Measurements from ENCODE around the gene ARSG.

Gene ARSG

GRCh38 chr17:68461589-68461988 is 170.3 kb downstream of the ARSG start:
- Histone ChIP-seq H3K4me1 (peaks cover 30% of the 10 kb centered on the region), H3K36me3 (replicated peaks) (no peaks in the 10 kb centered on the region), H3K4me3 (no peak overlapping the region), H3K27me3 (ENCODE audit: low read depth) (no peaks in the 10 kb centered on the region), H3K9me3 (no peaks in the 10 kb centered on the region)
- in situ Hi-C loops (cut with MboI; ENCODE audit: low sequenced_read_pairs), result no loop called here
- no peak for DNase-seq (ENCODE audit: low spot score in 2 of 2)

DNA sequence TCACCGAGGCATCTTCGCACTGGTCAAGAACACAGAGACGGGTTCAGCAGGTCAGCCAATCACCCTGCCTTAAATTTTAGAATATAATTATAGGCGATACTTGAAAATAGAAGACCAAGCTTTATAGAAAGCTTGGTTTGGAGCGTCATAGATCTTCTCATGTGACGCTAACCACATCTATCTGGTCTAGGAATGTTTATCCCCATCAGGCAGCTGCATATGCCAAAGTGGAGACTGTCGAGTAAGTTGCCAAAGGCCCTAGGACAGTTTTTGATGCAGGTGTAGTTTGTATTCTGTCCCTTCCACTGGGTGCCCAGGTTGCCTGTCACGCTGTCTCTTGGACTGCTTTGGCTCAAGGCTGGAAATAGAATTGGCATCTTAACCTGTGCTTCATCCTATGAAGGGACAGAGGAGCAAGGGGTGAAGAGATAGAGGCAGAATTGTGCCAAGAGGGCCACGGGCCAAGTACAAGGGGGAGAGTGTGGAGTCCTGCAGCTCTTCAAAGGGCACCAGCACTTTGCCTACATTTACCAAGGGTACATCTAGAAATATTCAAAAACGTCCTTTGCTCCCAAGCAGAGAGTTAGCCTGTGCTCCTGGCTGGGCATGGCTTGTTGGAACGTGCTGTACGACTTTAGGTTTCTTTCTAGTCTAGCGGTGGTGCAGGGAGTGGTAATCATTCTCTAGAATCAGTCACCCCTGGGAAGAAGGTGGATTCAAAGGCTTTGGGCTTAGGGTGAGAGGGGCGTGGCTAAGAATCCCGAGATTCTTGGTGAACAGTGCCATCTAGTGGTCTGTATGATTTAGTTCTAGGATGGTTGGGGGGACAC is 171.3 kb downstream of the ARSG start:
- Histone ChIP-seq H3K4me3 (no peak overlapping the region), H3K27me3 (ENCODE audit: low read depth) (no peaks in the 10 kb centered on the region), H3K36me3 (replicated peaks) (no peaks in the 10 kb centered on the region), H3K9me3 (no peaks in the 10 kb centered on the region), H3K4me1 (peaks cover 35% of the 10 kb centered on the region)
- DNase-seq (ENCODE audit: low spot score in 2 of 2), result peak; percentile 79 to 84
- in situ Hi-C loops (cut with MboI; ENCODE audit: low sequenced_read_pairs), result no loop called here

GRCh38 chr17:68463211-68464019 is 172.1 kb downstream of the ARSG start:
- H3K4me1 ChIP-seq, result peaks cover 33% of the 10 kb centered on the region
- H3K9me3 ChIP-seq, result no peaks in the 10 kb centered on the region
- no peak overlapping the region for H3K4me3 ChIP-seq
- H3K27me3 ChIP-seq (ENCODE audit: low read depth), result no peaks in the 10 kb centered on the region
- H3K36me3 ChIP-seq (replicated peaks), result no peaks in the 10 kb centered on the region
- no peak for DNase-seq (ENCODE audit: low spot score in 2 of 2)
- in situ Hi-C loops (cut with MboI; ENCODE audit: low sequenced_read_pairs), result no loop called here

DNA sequence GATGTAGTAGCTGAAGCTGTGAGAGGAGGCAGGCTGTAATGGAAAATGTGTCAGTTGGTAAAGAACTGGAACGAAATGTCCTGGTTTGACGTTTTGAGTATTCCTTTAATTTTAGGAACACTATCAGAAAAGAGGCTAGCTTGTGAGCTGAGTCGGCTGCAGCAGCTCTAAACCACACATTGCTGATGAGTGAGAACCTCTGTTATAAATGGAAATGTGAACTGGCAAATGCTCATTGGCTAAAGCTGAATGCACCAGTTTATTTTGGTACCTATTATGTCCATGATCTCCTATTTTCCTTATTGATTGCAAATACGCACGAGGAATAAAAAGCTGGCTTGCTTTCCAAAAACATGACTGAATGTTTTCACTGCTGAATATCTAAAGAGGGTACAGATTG is 177.0 kb downstream of the ARSG start:
- H3K4me1 ChIP-seq, result peaks cover 12% of the 10 kb centered on the region
- H3K9me3 ChIP-seq, result peaks cover 3% of the 10 kb centered on the region; the same call in 1 of the 2 replicates
- in situ Hi-C loops (cut with MboI; ENCODE audit: low sequenced_read_pairs), result no loop called here
- no peak overlapping the region for H3K4me3 ChIP-seq
- H3K36me3 ChIP-seq (replicated peaks), result no peaks in the 10 kb centered on the region
- no peak for DNase-seq (ENCODE audit: low spot score in 2 of 2)
- H3K27me3 ChIP-seq (ENCODE audit: low read depth), result no peaks in the 10 kb centered on the region

GRCh38 chr17:68468788-68469187 is 177.5 kb downstream of the ARSG start:
- in situ Hi-C loops (cut with MboI; ENCODE audit: low sequenced_read_pairs), result no loop called here

More at GRCh38 chr17:68468788-68469187, 177.5 kb downstream of the ARSG start:
- Histone ChIP-seq H3K4me3 (no peak overlapping the region), H3K4me1 (peaks cover 12% of the 10 kb centered on the region), H3K27me3 (ENCODE audit: low read depth) (no peaks in the 10 kb centered on the region), H3K36me3 (replicated peaks) (no peaks in the 10 kb centered on the region), H3K9me3 (peaks cover 3% of the 10 kb centered on the region; the same call in 1 of the 2 replicates)
- DNase-seq (ENCODE audit: low spot score in 2 of 2), result no peak

Data from HAP-1 (cell line).